WTC11 (cell line): Measurements from ENCODE around the gene BRAF.

Experiments used
- ATF1 ChIP-seq: sonication (generic); formaldehyde crosslinking; IDR thresholded peaks from 2 replicates; pipeline ENCODE4 v1.8.1; 2023; ENCODE audit warnings: mild to moderate bottlenecking, moderate library complexity, missing genetic modification reagents
- CBFB ChIP-seq: sonication (generic); formaldehyde crosslinking; IDR thresholded peaks from 2 replicates; pipeline ENCODE4 v1.8.1; 2022; ENCODE audit warnings: mild to moderate bottlenecking, low read depth, missing genetic modification reagents
- CTCF ChIP-seq: fragments of 200-600 bp; IDR thresholded peaks from 2 replicates; pipeline ENCODE4 v1.8.0; 2022; ENCODE audit warnings: antibody characterized with exemption
- ESRRA ChIP-seq: sonication (generic); formaldehyde crosslinking; IDR thresholded peaks from 2 replicates; pipeline ENCODE4 v1.8.1; 2022; ENCODE audit warnings: mild to moderate bottlenecking, missing genetic modification reagents, borderline replicate concordance
- FOXK1 ChIP-seq: sonication (generic); formaldehyde crosslinking; IDR thresholded peaks from 2 replicates; pipeline ENCODE4 v1.8.0; 2022; ENCODE audit warnings: mild to moderate bottlenecking, moderate library complexity, missing genetic modification reagents
- JUN ChIP-seq: sonication (generic); formaldehyde crosslinking; IDR thresholded peaks from 2 replicates; pipeline ENCODE4 v1.8.0; 2023; ENCODE audit warnings: mild to moderate bottlenecking, missing genetic modification reagents
- MLX ChIP-seq: sonication (generic); formaldehyde crosslinking; IDR thresholded peaks from 2 replicates; pipeline ENCODE4 v1.8.1; 2023; ENCODE audit warnings: mild to moderate bottlenecking, missing genetic modification reagents, moderate library complexity
- RELA ChIP-seq: sonication (generic); formaldehyde crosslinking; IDR thresholded peaks from 2 replicates; pipeline ENCODE4 v1.8.1; 2022; ENCODE audit warnings: missing genetic modification reagents, mild to moderate bottlenecking, borderline replicate concordance
- TEAD4 ChIP-seq: sonication (generic); formaldehyde crosslinking; IDR thresholded peaks from 2 replicates; pipeline ENCODE4 v1.8.0; 2022; ENCODE audit warnings: mild to moderate bottlenecking, missing genetic modification reagents
- ZNF232 ChIP-seq: sonication (generic); formaldehyde crosslinking; IDR thresholded peaks from 2 replicates; pipeline ENCODE4 v1.8.0; 2022; ENCODE audit warnings: mild to moderate bottlenecking, missing genetic modification reagents
- ZNF263 ChIP-seq: sonication (generic); formaldehyde crosslinking; IDR thresholded peaks from 2 replicates; pipeline ENCODE4 v1.8.1; 2022; ENCODE audit warnings: low read depth, mild to moderate bottlenecking, moderate library complexity, missing genetic modification reagents
- TF ChIP-seq, protein P1 (sequence below): sonication (generic); formaldehyde crosslinking; IDR thresholded peaks from 2 replicates; pipeline ENCODE4 v1.8.1; 2023; ENCODE audit warnings: mild to moderate bottlenecking, missing genetic modification reagents, moderate library complexity
- TF ChIP-seq, protein P2 (sequence below): sonication (generic); formaldehyde crosslinking; IDR thresholded peaks from 2 replicates; pipeline ENCODE4 v1.8.1; 2022; ENCODE audit warnings: low read depth, missing genetic modification reagents, borderline replicate concordance
- TF ChIP-seq, protein P3 (sequence below): sonication (generic); formaldehyde crosslinking; IDR thresholded peaks from 2 replicates; pipeline ENCODE4 v1.8.0; 2022; ENCODE audit warnings: mild to moderate bottlenecking, missing genetic modification reagents

GRCh38 chr7:140714331-140715040 is 210.2 kb downstream of the BRAF start:
- TF ChIP-seq ATF1 (CRISPR knock-in tag) = no peak
- TF ChIP-seq CBFB = no peak
- no peak for TF ChIP-seq CTCF
- TF ChIP-seq MLX (CRISPR knock-in tag) = no peak
- TF ChIP-seq RELA = no peak
- no peak for TF ChIP-seq TEAD4
- TF ChIP-seq, protein P1, sequence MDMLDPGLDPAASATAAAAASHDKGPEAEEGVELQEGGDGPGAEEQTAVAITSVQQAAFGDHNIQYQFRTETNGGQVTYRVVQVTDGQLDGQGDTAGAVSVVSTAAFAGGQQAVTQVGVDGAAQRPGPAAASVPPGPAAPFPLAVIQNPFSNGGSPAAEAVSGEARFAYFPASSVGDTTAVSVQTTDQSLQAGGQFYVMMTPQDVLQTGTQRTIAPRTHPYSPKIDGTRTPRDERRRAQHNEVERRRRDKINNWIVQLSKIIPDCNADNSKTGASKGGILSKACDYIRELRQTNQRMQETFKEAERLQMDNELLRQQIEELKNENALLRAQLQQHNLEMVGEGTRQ (CRISPR knock-in tag) = no peak
- TF ChIP-seq JUN (CRISPR knock-in tag) = no peak
- TF ChIP-seq FOXK1 (CRISPR knock-in tag) = no peak
- TF ChIP-seq, protein P2, sequence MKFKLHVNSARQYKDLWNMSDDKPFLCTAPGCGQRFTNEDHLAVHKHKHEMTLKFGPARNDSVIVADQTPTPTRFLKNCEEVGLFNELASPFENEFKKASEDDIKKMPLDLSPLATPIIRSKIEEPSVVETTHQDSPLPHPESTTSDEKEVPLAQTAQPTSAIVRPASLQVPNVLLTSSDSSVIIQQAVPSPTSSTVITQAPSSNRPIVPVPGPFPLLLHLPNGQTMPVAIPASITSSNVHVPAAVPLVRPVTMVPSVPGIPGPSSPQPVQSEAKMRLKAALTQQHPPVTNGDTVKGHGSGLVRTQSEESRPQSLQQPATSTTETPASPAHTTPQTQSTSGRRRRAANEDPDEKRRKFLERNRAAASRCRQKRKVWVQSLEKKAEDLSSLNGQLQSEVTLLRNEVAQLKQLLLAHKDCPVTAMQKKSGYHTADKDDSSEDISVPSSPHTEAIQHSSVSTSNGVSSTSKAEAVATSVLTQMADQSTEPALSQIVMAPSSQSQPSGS (CRISPR knock-in tag) = no peak
- TF ChIP-seq ZNF263 (CRISPR knock-in tag) = no peak
- TF ChIP-seq, protein P3, sequence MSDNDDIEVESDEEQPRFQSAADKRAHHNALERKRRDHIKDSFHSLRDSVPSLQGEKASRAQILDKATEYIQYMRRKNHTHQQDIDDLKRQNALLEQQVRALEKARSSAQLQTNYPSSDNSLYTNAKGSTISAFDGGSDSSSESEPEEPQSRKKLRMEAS (CRISPR knock-in tag) = no peak
- TF ChIP-seq ZNF232 (CRISPR knock-in tag) = no peak
- TF ChIP-seq ESRRA = no peak
